ENCODE data around the gene MAPK11. TPM values are rescaled to one million over a fixed set of nuclear protein-coding genes. Genes with fewer than 3 reads are reported as not detected.

MAPK11 gene
- total and polyA plus RNA-seq, 9 donors: 0.92 to 31.6 (median 12.0) TPM

GRCh38 chr22:50281957-50282356, 11.8 kb upstream of the MAPK11 start:
- H3K4me3 ChIP-seq: no peak overlapping the region
- no peaks in the 10 kb centered on the region for H3K4me1 ChIP-seq (ENCODE audit: insufficient read depth)
- intact Hi-C loops (cut with DNase I): no loop called here
- no peak overlapping the region for H3K27ac ChIP-seq
- no peak for DNase-seq
- 70 to 74% (median 72%) methylated on average over 17 to 25 of the region's 25 CpGs for WGBS, 3 donors
- peaks cover 4% of the 10 kb centered on the region for H3K36me3 ChIP-seq
- H3K27me3 ChIP-seq: no peaks in the 10 kb centered on the region
- TF ChIP-seq POLR2A (IDR thresholded peaks at IDR 0.05): no peak
- no peak for TF ChIP-seq EP300 (IDR thresholded peaks at IDR 0.05)
- TF ChIP-seq CTCF (IDR thresholded peaks at IDR 0.05): no peak
- H3K9me3 ChIP-seq: no peaks in the 10 kb centered on the region

GRCh38 chr22:50281384-50281760, 11.2 kb upstream of the MAPK11 start:
- no peak overlapping the region for H3K27ac ChIP-seq
- H3K4me3 ChIP-seq: no peak overlapping the region
- no peaks in the 10 kb centered on the region for H3K27me3 ChIP-seq
- H3K9me3 ChIP-seq: no peaks in the 10 kb centered on the region
- 91 to 92% (median 92%) methylated on average over 36 of the region's 36 CpGs for WGBS, 3 donors
- H3K36me3 ChIP-seq: peaks cover 4% of the 10 kb centered on the region
- DNase-seq: no peak
- TF ChIP-seq EP300 (IDR thresholded peaks at IDR 0.05) (no peak), POLR2A (IDR thresholded peaks at IDR 0.05) (no peak), CTCF (IDR thresholded peaks at IDR 0.05) (no peak)
- no peaks in the 10 kb centered on the region for H3K4me1 ChIP-seq (ENCODE audit: insufficient read depth)
- intact Hi-C loops (cut with DNase I): no loop called here

- Histone ChIP-seq H3K4me3 (no peak overlapping the region), H3K27ac (no peak overlapping the region), H3K4me1 (ENCODE audit: insufficient read depth) (no peaks in the 10 kb centered on the region), H3K27me3 (no peaks in the 10 kb centered on the region), H3K9me3 (no peaks in the 10 kb centered on the region), H3K36me3 (peaks cover 4% of the 10 kb centered on the region)
- intact Hi-C loops (cut with DNase I): no loop called here
- DNase-seq: no peak
- WGBS, 3 donors: 89 to 94% (median 90%) methylated on average over 47 of the region's 47 CpGs
- TF ChIP-seq EP300 (IDR thresholded peaks at IDR 0.05) (no peak), POLR2A (IDR thresholded peaks at IDR 0.05) (no peak), CTCF (IDR thresholded peaks at IDR 0.05) (no peak)
Observed at GRCh38 chr22:50280708-50281383, 10.7 kb upstream of the MAPK11 start.

- H3K4me3 ChIP-seq: no peak overlapping the region
- no peak overlapping the region for H3K27ac ChIP-seq
- no peaks in the 10 kb centered on the region for H3K27me3 ChIP-seq
- H3K9me3 ChIP-seq: no peaks in the 10 kb centered on the region
- DNase-seq: no peak
- intact Hi-C loops (cut with DNase I): no loop called here
- H3K4me1 ChIP-seq (ENCODE audit: insufficient read depth): no peaks in the 10 kb centered on the region
- 91 to 95% (median 92%) methylated on average over 25 to 38 of the region's 38 CpGs for WGBS, 3 donors
- H3K36me3 ChIP-seq: peaks cover 4% of the 10 kb centered on the region
- no peak for TF ChIP-seq EP300 (IDR thresholded peaks at IDR 0.05)
- TF ChIP-seq POLR2A (IDR thresholded peaks at IDR 0.05): no peak
Observed at GRCh38 chr22:50280022-50280707, 10.0 kb upstream of the MAPK11 start.

Measured in ovary (tissue), 9 donors.